BLaER1 (cell line): Measurements from ENCODE around the gene SLC47A2.

ENCODE experiments used
- H3K27ac ChIP-seq: shearing (Covaris generic); formaldehyde crosslinking; 2 replicates; pipeline ENCODE4 v1.8.1; 2022
- H3K27me3 ChIP-seq: shearing (Covaris generic); formaldehyde crosslinking; 2 replicates; pipeline ENCODE4 v1.8.1; 2022
- H3K36me3 ChIP-seq: shearing (Covaris generic); formaldehyde crosslinking; 2 replicates; pipeline ENCODE4 v1.8.1; 2022
- H3K4me1 ChIP-seq: shearing (Covaris generic); formaldehyde crosslinking; 2 replicates; pipeline ENCODE4 v1.8.1; 2022
- H3K4me2 ChIP-seq: shearing (Covaris generic); formaldehyde crosslinking; 2 replicates; pipeline ENCODE4 v1.8.1; 2022
- H3K4me3 ChIP-seq: shearing (Covaris generic); formaldehyde crosslinking; 2 replicates; pipeline ENCODE4 v1.8.1; 2022
- H3K9ac ChIP-seq: shearing (Covaris generic); formaldehyde crosslinking; 2 replicates; pipeline ENCODE4 v1.8.1; 2022
- H3K9me3 ChIP-seq: shearing (Covaris generic); formaldehyde crosslinking; 2 replicates; pipeline ENCODE4 v1.8.1; 2022
- H4K20me1 ChIP-seq: shearing (Covaris generic); formaldehyde crosslinking; 2 replicates; pipeline ENCODE4 v1.8.1; 2022
- Cebpa-rat ChIP-seq: shearing (Covaris generic); IDR thresholded peaks from 2 replicates; pipeline ENCODE4 v1.8.1; 2022

Gene SLC47A2

DNA sequence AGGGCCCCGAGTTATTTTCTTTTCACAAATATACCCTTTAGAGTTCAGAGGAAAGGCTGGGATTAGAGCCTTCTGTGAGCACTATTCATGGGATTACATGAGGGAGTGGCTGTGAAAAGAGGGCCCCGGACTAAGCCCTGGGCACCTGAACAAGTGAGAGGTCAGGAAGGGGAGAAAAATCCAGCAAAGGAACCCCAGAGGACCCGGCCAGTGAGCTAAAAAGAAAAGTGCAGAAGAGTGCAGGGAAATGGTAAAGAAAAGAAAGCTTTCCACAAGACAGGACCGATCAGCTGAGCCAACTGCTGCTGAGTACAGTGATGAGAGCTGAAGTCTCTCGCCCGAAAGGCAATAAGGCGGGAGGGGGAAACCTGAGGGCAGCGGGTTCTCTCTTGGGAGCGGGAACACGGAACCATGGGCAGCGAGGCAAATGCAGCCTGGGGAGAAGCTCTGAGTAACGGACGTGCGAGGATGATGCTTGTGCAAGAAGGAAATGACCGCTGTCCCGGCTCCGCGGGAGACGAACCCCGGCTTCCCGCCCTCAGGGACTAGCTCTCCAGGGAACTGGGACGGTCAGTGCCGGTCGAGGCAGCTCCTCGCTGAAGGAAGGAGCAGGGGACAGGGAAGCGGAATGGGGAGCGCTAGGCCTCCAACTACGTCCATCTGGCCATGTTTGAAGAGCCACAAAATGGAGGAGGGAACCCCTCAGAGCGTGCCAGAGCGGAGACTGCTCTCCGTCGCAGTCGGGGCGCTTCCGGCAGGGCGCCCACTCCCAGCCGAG lies 68.5 kb downstream of the SLC47A2 start:
- H3K4me2 ChIP-seq, result peak overlapping the region; percentile 76
- peaks cover 45% of the 10 kb centered on the region for H3K4me1 ChIP-seq
- no peaks in the 10 kb centered on the region for H3K27me3 ChIP-seq
- no peak for TF ChIP-seq Cebpa-rat
- peaks cover 12% of the 10 kb centered on the region for H3K36me3 ChIP-seq
- H3K9ac ChIP-seq, result peak overlapping the region; percentile 78
- peak overlapping the region; percentile 86 for H3K4me3 ChIP-seq
- H4K20me1 ChIP-seq, result no peaks in the 10 kb centered on the region
- peaks cover 5% of the 10 kb centered on the region; the same call in 1 of the 2 replicates for H3K9me3 ChIP-seq
- peak overlapping the region; percentile 87 for H3K27ac ChIP-seq

DNA sequence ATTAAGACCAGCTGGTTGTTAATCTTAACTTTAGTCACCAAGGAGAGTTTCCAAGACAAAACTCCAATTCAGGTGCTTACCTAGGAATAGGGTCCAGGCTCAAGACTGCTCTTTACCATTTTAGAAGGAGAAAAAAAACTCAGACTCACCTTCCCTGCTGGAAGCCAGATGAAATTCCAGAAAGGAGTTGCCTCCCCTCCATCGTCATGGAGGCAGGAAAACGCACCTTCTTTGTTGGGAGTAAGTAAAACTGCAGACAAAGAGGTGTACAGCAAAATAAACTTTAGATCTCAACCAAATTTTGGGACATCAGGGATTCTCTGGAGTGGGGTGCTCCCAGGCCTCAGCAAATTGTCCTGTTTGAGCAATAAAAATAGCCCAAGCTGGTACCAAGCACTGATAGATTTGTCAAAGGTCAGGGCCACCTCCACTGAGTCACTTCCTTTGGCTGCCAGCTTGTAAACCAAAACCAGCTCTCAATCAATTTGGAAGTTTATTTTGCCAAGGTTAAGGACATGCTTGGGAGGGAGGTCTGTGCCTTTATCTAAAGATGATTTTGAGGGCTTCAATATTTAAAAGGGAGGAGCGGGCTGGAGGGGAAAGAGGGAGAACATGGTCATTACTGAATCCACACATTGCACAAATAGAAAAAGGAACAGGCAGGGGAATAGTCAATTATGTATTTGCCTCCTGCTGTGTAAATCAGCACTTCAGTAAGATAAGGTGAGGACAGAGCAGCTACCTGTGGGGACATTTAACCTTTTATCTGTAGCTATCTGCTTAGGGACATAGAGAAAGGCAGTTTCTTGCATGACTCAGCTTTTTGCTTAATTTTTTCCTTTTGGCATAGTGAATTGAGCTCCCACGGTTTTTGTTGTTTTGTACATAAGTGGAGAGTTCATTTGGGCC lies 69.3 kb downstream of the SLC47A2 start:
- peaks cover 4% of the 10 kb centered on the region for H3K36me3 ChIP-seq
- H3K27me3 ChIP-seq, result no peaks in the 10 kb centered on the region
- H3K4me3 ChIP-seq, result peak overlapping the region; percentile 86
- peak overlapping the region; percentile 78 for H3K9ac ChIP-seq
- no peaks in the 10 kb centered on the region for H3K9me3 ChIP-seq
- H3K27ac ChIP-seq, result peak overlapping the region; percentile 87; the same call in 1 of the 2 replicates
- peaks cover 44% of the 10 kb centered on the region for H3K4me1 ChIP-seq
- TF ChIP-seq Cebpa-rat, result no peak
- peak overlapping the region; percentile 76 for H3K4me2 ChIP-seq
- H4K20me1 ChIP-seq, result no peaks in the 10 kb centered on the region

DNA sequence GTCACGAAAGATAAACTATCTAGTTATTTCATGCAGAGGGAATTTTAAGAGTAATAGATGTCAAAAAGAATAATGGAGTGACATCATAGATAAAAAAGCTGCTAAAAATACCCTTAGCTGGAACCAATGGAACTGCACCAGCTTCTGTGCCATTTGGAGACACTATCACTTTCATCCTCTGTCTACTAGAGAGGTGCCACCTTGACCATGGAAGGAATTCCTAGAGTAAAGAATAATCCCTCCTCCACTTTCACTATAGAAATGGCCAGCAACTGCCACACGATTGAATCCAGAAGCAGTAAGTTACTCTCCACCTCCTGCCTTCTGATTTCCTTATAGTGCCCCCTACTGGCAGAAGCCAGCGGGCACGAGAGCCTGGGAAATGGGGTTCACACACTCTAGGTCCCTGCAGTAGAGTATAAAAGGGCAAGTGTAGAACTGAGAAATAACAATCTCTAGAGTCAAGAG lies 70.6 kb downstream of the SLC47A2 start:
- H3K4me2 ChIP-seq, result no peak overlapping the region
- no peaks in the 10 kb centered on the region for H3K9me3 ChIP-seq
- H3K4me1 ChIP-seq, result peaks cover 31% of the 10 kb centered on the region
- no peaks in the 10 kb centered on the region for H3K27me3 ChIP-seq
- H3K9ac ChIP-seq, result no peak overlapping the region
- no peaks in the 10 kb centered on the region for H4K20me1 ChIP-seq
- no peak overlapping the region for H3K27ac ChIP-seq
- H3K4me3 ChIP-seq, result no peak overlapping the region
- no peaks in the 10 kb centered on the region for H3K36me3 ChIP-seq
- no peak for TF ChIP-seq Cebpa-rat

DNA sequence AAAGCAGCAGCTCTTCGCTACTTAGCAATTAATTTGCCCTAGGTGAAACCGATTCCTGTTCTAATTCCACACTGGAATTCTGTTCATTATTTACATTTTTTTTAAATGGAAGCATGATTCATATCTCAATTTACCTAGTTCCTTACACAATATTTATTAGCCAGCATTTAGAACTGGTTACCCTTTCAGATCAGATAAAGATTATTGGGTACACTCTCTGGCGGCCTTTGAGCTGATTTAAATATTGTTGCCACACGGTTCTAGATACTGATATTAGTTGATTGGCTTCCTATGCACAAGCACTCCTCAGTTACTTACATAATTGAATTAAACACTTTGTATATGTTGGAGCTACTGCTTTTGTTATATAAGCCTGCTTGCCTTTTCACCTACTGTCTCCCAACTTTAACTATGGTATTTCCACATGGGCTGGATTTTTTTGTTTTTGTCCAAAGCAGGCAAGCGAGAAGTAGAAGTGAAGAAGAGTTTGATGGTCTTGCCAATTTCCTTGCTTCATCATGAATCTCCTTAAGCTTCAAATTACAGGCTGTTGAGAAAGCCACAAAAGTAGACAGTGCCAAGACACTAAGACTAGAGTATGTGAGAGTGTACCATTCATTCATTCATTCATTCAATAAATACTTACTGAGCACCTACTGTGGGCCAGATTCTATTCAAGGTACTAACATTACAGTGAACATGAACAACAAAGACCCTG lies 71.7 kb downstream of the SLC47A2 start:
- H3K36me3 ChIP-seq, result no peaks in the 10 kb centered on the region
- H3K9ac ChIP-seq, result no peak overlapping the region
- H3K27me3 ChIP-seq, result no peaks in the 10 kb centered on the region
- no peak overlapping the region for H3K27ac ChIP-seq
- no peaks in the 10 kb centered on the region for H3K9me3 ChIP-seq
- no peak overlapping the region for H3K4me2 ChIP-seq
- no peak overlapping the region for H3K4me3 ChIP-seq
- no peaks in the 10 kb centered on the region for H4K20me1 ChIP-seq
- TF ChIP-seq Cebpa-rat, result no peak
- peaks cover 20% of the 10 kb centered on the region for H3K4me1 ChIP-seq

DNA sequence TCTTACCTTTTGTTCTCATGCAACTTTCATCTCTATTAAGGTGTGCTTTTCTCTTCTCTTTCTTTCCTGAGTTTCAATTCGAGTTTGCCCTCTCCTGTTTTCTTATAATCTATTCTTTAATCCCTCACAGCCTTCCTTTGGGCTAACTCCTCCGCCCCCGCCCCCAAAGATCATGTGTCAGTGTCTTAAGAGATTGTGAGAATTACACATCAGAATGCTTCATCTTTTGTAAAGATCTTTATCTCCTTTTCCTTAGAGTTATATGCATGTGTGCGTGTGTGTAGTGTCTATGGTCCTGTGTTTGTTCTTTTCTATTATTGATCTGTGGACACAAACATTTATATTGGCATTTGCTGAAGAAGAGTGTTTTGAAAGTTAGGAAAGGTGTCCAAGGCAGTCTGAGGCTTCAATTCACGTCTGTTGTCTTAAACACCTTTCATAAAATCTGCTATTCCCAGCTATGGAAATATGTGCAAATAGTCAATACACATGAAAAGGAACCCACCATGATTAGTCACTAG lies 74.0 kb downstream of the SLC47A2 start:
- Histone ChIP-seq H3K4me1 (peaks cover 8% of the 10 kb centered on the region), H3K4me2 (no peak overlapping the region), H3K27ac (no peak overlapping the region)

DNA sequence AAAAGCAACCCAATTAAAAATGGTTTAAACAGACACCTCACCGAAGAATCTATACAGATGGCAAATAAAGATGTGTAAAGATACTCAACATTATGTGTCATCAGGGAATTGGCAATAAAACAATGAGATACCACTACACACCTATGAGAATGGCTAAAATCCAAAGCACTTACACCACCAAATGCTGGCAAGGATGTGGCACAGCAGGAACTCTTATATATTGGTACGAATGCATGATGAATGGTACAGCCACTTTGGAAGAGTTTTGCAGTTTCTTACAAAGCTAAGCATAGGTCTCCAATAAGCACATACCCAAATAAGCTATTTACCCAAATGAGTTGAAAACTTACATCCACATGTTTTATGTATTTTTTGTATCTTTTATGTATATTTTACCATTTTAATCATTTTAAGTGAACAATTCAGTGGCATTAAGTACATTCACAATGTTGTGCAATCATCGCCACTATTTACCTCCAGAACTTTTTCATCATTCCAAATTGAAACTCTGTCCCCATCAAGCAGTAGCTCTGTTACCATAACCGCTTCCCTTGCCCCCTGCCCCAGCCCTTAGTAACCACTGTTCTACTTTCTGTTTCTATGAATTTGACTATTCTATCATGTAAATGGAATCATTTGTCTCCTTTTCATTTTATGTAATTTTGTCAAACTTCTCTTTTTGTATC lies 74.6 kb downstream of the SLC47A2 start:
- no peaks in the 10 kb centered on the region for H4K20me1 ChIP-seq
- no peak for TF ChIP-seq Cebpa-rat
- H3K9me3 ChIP-seq, result 0 out of 2 replicates have a peak, but pooled peaks cover 7% of the 10 kb centered on the region
- H3K4me3 ChIP-seq, result no peak overlapping the region
- peaks cover 2% of the 10 kb centered on the region for H3K4me1 ChIP-seq
- no peak overlapping the region for H3K4me2 ChIP-seq
- H3K9ac ChIP-seq, result no peak overlapping the region
- no peaks in the 10 kb centered on the region for H3K27me3 ChIP-seq
- H3K27ac ChIP-seq, result no peak overlapping the region
- no peaks in the 10 kb centered on the region for H3K36me3 ChIP-seq

More for the DNA sequence above, 74.0 kb downstream of the SLC47A2 start:
- 0 out of 2 replicates have a peak, but pooled peaks cover 7% of the 10 kb centered on the region for H3K9me3 ChIP-seq
- no peak overlapping the region for H3K4me3 ChIP-seq
- no peaks in the 10 kb centered on the region for H4K20me1 ChIP-seq
- H3K9ac ChIP-seq, result no peak overlapping the region
- no peak for TF ChIP-seq Cebpa-rat
- no peaks in the 10 kb centered on the region for H3K27me3 ChIP-seq
- H3K36me3 ChIP-seq, result no peaks in the 10 kb centered on the region

DNA sequence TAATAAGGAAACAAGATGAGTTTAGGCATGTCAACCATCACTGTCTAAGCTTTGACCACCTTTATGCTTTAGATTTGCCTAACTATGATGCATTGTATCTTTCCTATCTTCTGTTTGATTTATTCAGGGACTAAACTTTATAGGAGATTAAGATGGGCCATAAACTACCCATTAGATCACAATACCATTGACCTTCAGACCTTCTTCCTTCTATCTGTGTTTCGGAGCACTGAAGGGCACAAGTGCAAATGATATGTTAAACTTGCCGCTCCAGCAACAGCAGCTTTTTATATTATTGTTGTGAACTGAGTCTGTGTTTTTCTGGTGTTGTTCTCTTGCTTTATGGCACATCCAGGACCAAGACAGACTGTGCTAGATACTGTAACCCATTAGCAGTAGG lies 84.5 kb downstream of the SLC47A2 start:
- no peak overlapping the region for H3K27ac ChIP-seq
- H3K4me1 ChIP-seq, result no peaks in the 10 kb centered on the region
- no peak for TF ChIP-seq Cebpa-rat
- no peak overlapping the region for H3K9ac ChIP-seq
- no peaks in the 10 kb centered on the region for H4K20me1 ChIP-seq
- no peaks in the 10 kb centered on the region for H3K27me3 ChIP-seq
- no peaks in the 10 kb centered on the region for H3K9me3 ChIP-seq
- no peak overlapping the region for H3K4me2 ChIP-seq
- no peaks in the 10 kb centered on the region for H3K36me3 ChIP-seq
- H3K4me3 ChIP-seq, result no peak overlapping the region

DNA sequence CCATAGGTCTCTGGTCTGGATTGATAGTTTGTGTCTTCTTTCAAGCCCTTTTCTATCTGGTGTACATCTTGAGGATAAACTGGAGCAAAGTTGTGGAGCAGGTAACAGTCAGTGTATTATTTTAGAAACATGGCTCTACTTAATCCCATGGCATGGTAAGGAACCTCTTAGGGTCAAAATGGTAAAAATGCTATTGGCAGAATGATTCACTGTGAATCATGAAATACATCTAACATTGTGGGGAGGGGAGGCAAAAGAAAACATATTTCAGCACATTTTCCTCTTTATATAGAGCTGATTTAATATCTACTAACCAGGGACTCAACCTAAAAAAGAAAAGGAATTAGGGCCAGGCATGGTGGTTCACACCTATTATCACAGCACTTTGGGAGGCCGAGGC lies 85.7 kb downstream of the SLC47A2 start:
- Histone ChIP-seq H3K36me3 (no peaks in the 10 kb centered on the region), H3K27ac (no peak overlapping the region), H3K4me2 (no peak overlapping the region), H3K27me3 (no peaks in the 10 kb centered on the region), H3K4me1 (no peaks in the 10 kb centered on the region), H4K20me1 (no peaks in the 10 kb centered on the region), H3K9ac (no peak overlapping the region), H3K4me3 (no peak overlapping the region), H3K9me3 (no peaks in the 10 kb centered on the region)
- no peak for TF ChIP-seq Cebpa-rat

DNA sequence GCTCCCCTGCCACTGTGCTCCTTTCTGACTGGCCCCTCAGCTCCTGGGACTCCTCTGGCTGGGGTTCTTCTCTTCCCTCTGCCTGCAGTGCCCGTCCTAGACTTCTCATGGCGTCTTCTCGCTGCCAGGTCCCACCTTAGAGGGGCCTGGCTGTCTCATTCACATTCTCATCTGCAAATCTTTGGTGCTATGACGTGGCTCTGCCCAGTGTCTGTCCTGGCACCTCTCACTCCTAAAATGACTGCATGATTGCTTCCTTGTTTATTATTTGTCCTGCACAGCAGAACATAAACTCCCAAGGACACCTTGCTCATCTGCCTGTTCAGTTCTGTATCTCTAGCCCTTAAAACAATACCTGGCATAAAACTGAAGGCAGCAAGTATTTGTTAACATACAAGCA lies 86.3 kb downstream of the SLC47A2 start:
- H4K20me1 ChIP-seq, result no peaks in the 10 kb centered on the region
- no peaks in the 10 kb centered on the region for H3K27me3 ChIP-seq
- no peak for TF ChIP-seq Cebpa-rat
- H3K4me1 ChIP-seq, result no peaks in the 10 kb centered on the region
- no peak overlapping the region for H3K9ac ChIP-seq
- H3K4me2 ChIP-seq, result no peak overlapping the region
- no peak overlapping the region for H3K4me3 ChIP-seq
- H3K36me3 ChIP-seq, result no peaks in the 10 kb centered on the region
- no peaks in the 10 kb centered on the region for H3K9me3 ChIP-seq
- H3K27ac ChIP-seq, result no peak overlapping the region
